Esophagus muscularis mucosa (tissue), 4 donors: ENCODE data around the gene SLC22A7. TPM values are rescaled to one million over a fixed set of nuclear protein-coding genes. Genes with fewer than 3 reads are reported as not detected.

ENCODE experiments used
- DNase-seq: peaks from one replicate; pipeline ENCODE4 v3.0.0-alpha.2; 2017; ENCODE audit errors: extremely low spot score
- H3K27ac ChIP-seq, 4 donors: fragments of 200-600 bp; sonication (generic); replicated peaks in 1 of 4; 1 replicate in 3 of 4; 2 replicates in 1 of 4; pipeline ENCODE4 v1.5.1; 2016 to 2019; ENCODE audit warnings: mild to moderate bottlenecking in 1 of 4
- H3K27me3 ChIP-seq, 4 donors: fragments of 200-600 bp; sonication (generic); one replicate each; pipeline versions ENCODE4 v1.5.1 to v1.6.0; 2016 to 2019
- H3K36me3 ChIP-seq, 4 donors: fragments of 200-600 bp; sonication (generic); one replicate each; pipeline ENCODE4 v1.5.1; 2016 to 2019
- H3K4me1 ChIP-seq, 4 donors: fragments of 200-600 bp; sonication (generic); one replicate each; pipeline ENCODE4 v1.5.1; 2016 to 2019
- H3K4me3 ChIP-seq, 4 donors: fragments of 200-600 bp; sonication (generic); 1 replicate in 2 of 4; 2 replicates in 2 of 4; pipeline ENCODE4 v1.5.1; 2016 to 2019; ENCODE audit warnings: mild to moderate bottlenecking in 4 of 4, moderate library complexity in 1 of 4
- H3K9me3 ChIP-seq, 4 donors: fragments of 200-600 bp; sonication (generic); 1 replicate in 3 of 4; 2 replicates in 1 of 4; pipeline ENCODE4 v1.5.1; 2016 to 2019
- CTCF ChIP-seq, 3 experiments: fragments of 200-600 bp in 2 of 3; fragments of 450-650 bp in 1 of 3; sonication (generic) in 2 of 3; IDR thresholded peaks; one replicate each; pipeline ENCODE4 v1.5.1; 2017 to 2019; ENCODE audit warnings: antibody characterized with exemption in 3 of 3, mild to moderate bottlenecking in 2 of 3, moderate library complexity in 1 of 3
- EP300 ChIP-seq: sonication (generic); formaldehyde crosslinking; IDR thresholded peaks from one replicate; pipeline ENCODE4 v1.6.1; 2017; ENCODE audit warnings: antibody characterized with exemption
- POLR2A ChIP-seq: fragments of 450-650 bp; IDR thresholded peaks from one replicate; pipeline ENCODE4 v1.6.1; 2017; ENCODE audit warnings: antibody characterized with exemption, moderate library complexity, mild to moderate bottlenecking, low read depth
- POLR2AphosphoS5 ChIP-seq, 2 donors: sonication (generic); formaldehyde crosslinking; IDR thresholded peaks; one replicate each; pipeline ENCODE4 v1.6.1; 2017; ENCODE audit warnings: antibody characterized with exemption in 2 of 2
- WGBS: methylation state at CpG from one replicate; pipeline ENCODE4 v1.1.5; 2018; 5-methylcytosine and 5-hydroxymethylcytosine counted together
- intact Hi-C: fragments of 100-400 bp; cut with DNase I; formaldehyde crosslinking; loops from one replicate; pipeline ENCODE4 v1.15.1; 2023
- total RNA-seq, 4 donors: library from RNA; depleted of rRNA; stranded (reverse); fragments of >200 nt; gene quantifications; one replicate each; pipeline versions ENCODE4 v1.1.0 to v1.2.1, GENCODE V29; 2016

SLC22A7 gene
- total RNA-seq, 4 donors from 2014 or later: not detected

GRCh38 chr6:43274127-43274915, 23.7 kb upstream of the SLC22A7 start:
- 81% methylated on average over 10 of the region's 10 CpGs for WGBS
- no peak for DNase-seq
- intact Hi-C loops: no loop called here
- Histone ChIP-seq H3K27me3 (peaks cover 0 to 27% (median 5%) of the 10 kb centered on the region in 4 donors), H3K27ac (no peak overlapping the region), H3K4me1 (peaks cover 18 to 61% (median 49%) of the 10 kb centered on the region in 4 donors), H3K9me3 (no peaks in the 10 kb centered on the region), H3K4me3 (peak overlapping the region; percentile 52 to 67 (median 58)), H3K36me3 (no peaks in the 10 kb centered on the region)
- TF ChIP-seq EP300 (no peak), POLR2A (no peak), CTCF (IDR thresholded peaks at IDR 0.05) (no peak), POLR2AphosphoS5 (IDR thresholded peaks at IDR 0.05) (no peak)

- peaks cover 11 to 54% (median 42%) of the 10 kb centered on the region in 4 donors for H3K4me1 ChIP-seq
- TF ChIP-seq POLR2A (no peak), EP300 (no peak), CTCF (IDR thresholded peaks at IDR 0.05) (no peak), POLR2AphosphoS5 (IDR thresholded peaks at IDR 0.05) (no peak)
- no peaks in the 10 kb centered on the region for H3K36me3 ChIP-seq
- no peak for DNase-seq
- peak overlapping the region; percentile 52 to 67 (median 58) for H3K4me3 ChIP-seq
- peaks cover 0 to 27% (median 5%) of the 10 kb centered on the region in 4 donors for H3K27me3 ChIP-seq
- no peak overlapping the region for H3K27ac ChIP-seq
- WGBS: 28% methylated on average over 4 of the region's 65 CpGs
- intact Hi-C loops: no loop called here
- H3K9me3 ChIP-seq: no peaks in the 10 kb centered on the region
Measured at GRCh38 chr6:43274916-43275597, 23.0 kb upstream of the SLC22A7 start.

- intact Hi-C loops: no loop called here
- H3K27me3 ChIP-seq: peaks cover 0 to 27% (median 5%) of the 10 kb centered on the region in 4 donors
- 39% methylated on average over 42 of the region's 64 CpGs for WGBS
Measured at GRCh38 chr6:43275801-43276576, 22.1 kb upstream of the SLC22A7 start.

GRCh38 chr6:43276577-43277305, 21.3 kb upstream of the SLC22A7 start:
- Histone ChIP-seq H3K27ac (no peak overlapping the region), H3K4me3 (peak overlapping the region in 3 of 4 donors; percentile 52 to 67 (median 57)), H3K4me1 (peaks cover 9 to 43% (median 34%) of the 10 kb centered on the region in 4 donors), H3K36me3 (no peaks in the 10 kb centered on the region), H3K9me3 (no peaks in the 10 kb centered on the region), H3K27me3 (peaks cover 0 to 27% (median 5%) of the 10 kb centered on the region in 4 donors)
- 87% methylated on average over 11 of the region's 11 CpGs for WGBS
- intact Hi-C loops: no loop called here
- DNase-seq: no peak
- TF ChIP-seq POLR2A (no peak), EP300 (no peak), CTCF (IDR thresholded peaks at IDR 0.05) (no peak), POLR2AphosphoS5 (IDR thresholded peaks at IDR 0.05) (no peak)

More at GRCh38 chr6:43275801-43276576, 22.1 kb upstream of the SLC22A7 start:
- Histone ChIP-seq H3K9me3 (no peaks in the 10 kb centered on the region), H3K4me3 (peak overlapping the region; percentile 52 to 67 (median 58)), H3K27ac (no peak overlapping the region), H3K4me1 (peaks cover 9 to 45% (median 34%) of the 10 kb centered on the region in 4 donors), H3K36me3 (no peaks in the 10 kb centered on the region)
- no peak for DNase-seq
- TF ChIP-seq EP300 (no peak), POLR2A (no peak)
